ENCODE data around the gene ADGRL2.

GRCh38 chr1:81834921-81835698, 34.4 kb downstream of the ADGRL2 start:
- no peak for TF ChIP-seq ZNF274 (IDR thresholded peaks at IDR 0.05; ENCODE audit: low read depth, low read length)
- TF ChIP-seq YY1 (IDR thresholded peaks at IDR 0.05; ENCODE audit: insufficient read depth, insufficient read length) = no peak
- TF ChIP-seq SUZ12 (IDR thresholded peaks at IDR 0.05; ENCODE audit: extremely low read depth, insufficient read depth, insufficient read length) = no peak

All from NT2/D1 (cell line).